Right lobe of liver (tissue), 4 donors: ENCODE measurements around the gene TRPM3.

Experiments used
- POLR2A ChIP-seq: fragments of 450-650 bp; IDR thresholded peaks from one replicate; pipeline ENCODE4 v1.6.1; 2017; ENCODE audit warnings: antibody characterized with exemption, mild to moderate bottlenecking
- TF ChIP-seq, protein P1 (sequence below), 4 donors: fragments of 200-600 bp in 3 of 4; fragments of 450-650 bp in 1 of 4; IDR thresholded peaks; one replicate each; pipeline versions ENCODE4 v1.5.1 to v1.8.0; 2016 to 2022; ENCODE audit warnings: antibody characterized with exemption in 4 of 4, mild to moderate bottlenecking in 2 of 4
- donor health status: DM: no; HTN: no; CAD: no.
- donor health status: DM: no; HTN: no; CAD: no.
- donor health status: DM: no; HTN: yes; CAD: no.

DNA sequence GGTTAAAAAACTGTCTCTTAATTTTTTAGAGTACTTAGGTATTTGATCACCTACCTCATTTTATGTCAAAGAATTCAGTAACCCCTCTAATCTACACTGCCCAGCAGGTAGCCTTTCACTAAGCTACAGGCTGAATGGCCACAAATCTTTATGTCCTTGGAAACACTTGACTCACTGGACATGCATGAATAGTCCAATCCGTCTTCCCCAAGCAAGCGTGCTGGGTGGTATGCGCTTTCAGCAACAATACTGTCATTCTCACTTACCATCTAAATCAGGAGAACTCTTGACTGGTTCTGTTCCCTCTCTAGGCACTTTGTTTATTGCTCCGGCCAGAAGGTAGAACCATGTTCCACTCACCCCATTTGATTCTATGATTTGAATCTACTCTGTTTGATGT lies 73.1 kb downstream of the TRPM3 start:
- TF ChIP-seq, protein P1, sequence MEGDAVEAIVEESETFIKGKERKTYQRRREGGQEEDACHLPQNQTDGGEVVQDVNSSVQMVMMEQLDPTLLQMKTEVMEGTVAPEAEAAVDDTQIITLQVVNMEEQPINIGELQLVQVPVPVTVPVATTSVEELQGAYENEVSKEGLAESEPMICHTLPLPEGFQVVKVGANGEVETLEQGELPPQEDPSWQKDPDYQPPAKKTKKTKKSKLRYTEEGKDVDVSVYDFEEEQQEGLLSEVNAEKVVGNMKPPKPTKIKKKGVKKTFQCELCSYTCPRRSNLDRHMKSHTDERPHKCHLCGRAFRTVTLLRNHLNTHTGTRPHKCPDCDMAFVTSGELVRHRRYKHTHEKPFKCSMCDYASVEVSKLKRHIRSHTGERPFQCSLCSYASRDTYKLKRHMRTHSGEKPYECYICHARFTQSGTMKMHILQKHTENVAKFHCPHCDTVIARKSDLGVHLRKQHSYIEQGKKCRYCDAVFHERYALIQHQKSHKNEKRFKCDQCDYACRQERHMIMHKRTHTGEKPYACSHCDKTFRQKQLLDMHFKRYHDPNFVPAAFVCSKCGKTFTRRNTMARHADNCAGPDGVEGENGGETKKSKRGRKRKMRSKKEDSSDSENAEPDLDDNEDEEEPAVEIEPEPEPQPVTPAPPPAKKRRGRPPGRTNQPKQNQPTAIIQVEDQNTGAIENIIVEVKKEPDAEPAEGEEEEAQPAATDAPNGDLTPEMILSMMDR (IDR thresholded peaks at IDR 0.05): no peak
- no peak for TF ChIP-seq POLR2A
